C4-2B (cell line): ENCODE data around the gene GSTA2.

Experiments used
- CTCF ChIP-seq: fragments of 450-650 bp; conservative IDR thresholded peaks from 2 replicates; pipeline ENCODE4 v1.5.1; 2017; ENCODE audit warnings: mild to moderate bottlenecking
- ZFX ChIP-seq: fragments of 450-650 bp; IDR thresholded peaks from 2 replicates; pipeline ENCODE4 v1.6.1; 2017

GRCh38 chr6:52741872-52742271 is 21.4 kb downstream of the GSTA2 start:
- TF ChIP-seq CTCF (no peak), ZFX (no peak)
